ENCODE measurements around the gene NMT1.

NMT1 gene

GRCh38 chr17:45143767-45144198 is 82.7 kb downstream of the NMT1 start:
- Histone ChIP-seq H3K4me3 (replicated peaks; ENCODE audit: low read depth, low read length) (peak overlapping the region; percentile 50), H3K36me3 (ENCODE audit: control insufficient read depth, insufficient read depth, low read length) (no peaks in the 10 kb centered on the region), H3K27me3 (replicated peaks; ENCODE audit: control insufficient read depth, insufficient read depth, low read length) (no peaks in the 10 kb centered on the region)
- no peak for TF ChIP-seq CTCF (IDR thresholded peaks at IDR 0.05; ENCODE audit: insufficient read depth, low read length, poor library complexity, severe bottlenecking)
- peak; percentile 50 for DNase-seq (ENCODE audit: extremely low read depth, insufficient read length)

GRCh38 chr17:45144199-45145034 is 83.3 kb downstream of the NMT1 start:
- no peaks in the 10 kb centered on the region for H3K36me3 ChIP-seq (ENCODE audit: control insufficient read depth, insufficient read depth, low read length)

GRCh38 chr17:45145035-45145389 is 83.9 kb downstream of the NMT1 start:
- Histone ChIP-seq H3K36me3 (ENCODE audit: control insufficient read depth, insufficient read depth, low read length) (no peaks in the 10 kb centered on the region; the same call in 1 of the 2 replicates), H3K4me3 (replicated peaks; ENCODE audit: low read depth, low read length) (no peak overlapping the region), H3K27me3 (replicated peaks; ENCODE audit: control insufficient read depth, insufficient read depth, low read length) (no peaks in the 10 kb centered on the region)
- TF ChIP-seq CTCF (IDR thresholded peaks at IDR 0.05; ENCODE audit: insufficient read depth, low read length, poor library complexity, severe bottlenecking), result no peak
- no peak for DNase-seq (ENCODE audit: extremely low read depth, insufficient read length)

More at GRCh38 chr17:45144199-45145034, 83.3 kb downstream of the NMT1 start:
- no peak for DNase-seq (ENCODE audit: extremely low read depth, insufficient read length)
- Histone ChIP-seq H3K27me3 (replicated peaks; ENCODE audit: control insufficient read depth, insufficient read depth, low read length) (no peaks in the 10 kb centered on the region), H3K4me3 (replicated peaks; ENCODE audit: low read depth, low read length) (peak overlapping the region; percentile 50)
- no peak for TF ChIP-seq CTCF (IDR thresholded peaks at IDR 0.05; ENCODE audit: insufficient read depth, low read length, poor library complexity, severe bottlenecking)

- H3K4me3 ChIP-seq (replicated peaks; ENCODE audit: low read depth, low read length), result no peak overlapping the region
- DNase-seq (ENCODE audit: extremely low read depth, insufficient read length), result no peak
- TF ChIP-seq CTCF (IDR thresholded peaks at IDR 0.05; ENCODE audit: insufficient read depth, low read length, poor library complexity, severe bottlenecking), result no peak
Observed at GRCh38 chr17:45146166-45146565, 85.0 kb downstream of the NMT1 start.

GRCh38 chr17:45146592-45146889 is 85.4 kb downstream of the NMT1 start:
- DNase-seq (ENCODE audit: extremely low read depth, insufficient read length), result no peak
- peak overlapping the region; percentile 73 for H3K4me3 ChIP-seq (replicated peaks; ENCODE audit: low read depth, low read length)

More at GRCh38 chr17:45146166-45146565, 85.0 kb downstream of the NMT1 start:
- Histone ChIP-seq H3K36me3 (ENCODE audit: control insufficient read depth, insufficient read depth, low read length) (no peaks in the 10 kb centered on the region; the same call in 1 of the 2 replicates), H3K27me3 (replicated peaks; ENCODE audit: control insufficient read depth, insufficient read depth, low read length) (no peaks in the 10 kb centered on the region)

More at GRCh38 chr17:45146592-45146889, 85.4 kb downstream of the NMT1 start:
- no peak for TF ChIP-seq CTCF (IDR thresholded peaks at IDR 0.05; ENCODE audit: insufficient read depth, low read length, poor library complexity, severe bottlenecking)
- H3K36me3 ChIP-seq (ENCODE audit: control insufficient read depth, insufficient read depth, low read length), result no peaks in the 10 kb centered on the region; the same call in 1 of the 2 replicates
- no peaks in the 10 kb centered on the region for H3K27me3 ChIP-seq (replicated peaks; ENCODE audit: control insufficient read depth, insufficient read depth, low read length)
